ENCODE data around the gene IQCN. TPM values are rescaled to one million over a fixed set of nuclear protein-coding genes. Genes with fewer than 3 reads are reported as not detected.

Gene IQCN
- polyA plus RNA-seq, 3 donors = 6.6 to 12.2 (median 7.2) TPM

DNA sequence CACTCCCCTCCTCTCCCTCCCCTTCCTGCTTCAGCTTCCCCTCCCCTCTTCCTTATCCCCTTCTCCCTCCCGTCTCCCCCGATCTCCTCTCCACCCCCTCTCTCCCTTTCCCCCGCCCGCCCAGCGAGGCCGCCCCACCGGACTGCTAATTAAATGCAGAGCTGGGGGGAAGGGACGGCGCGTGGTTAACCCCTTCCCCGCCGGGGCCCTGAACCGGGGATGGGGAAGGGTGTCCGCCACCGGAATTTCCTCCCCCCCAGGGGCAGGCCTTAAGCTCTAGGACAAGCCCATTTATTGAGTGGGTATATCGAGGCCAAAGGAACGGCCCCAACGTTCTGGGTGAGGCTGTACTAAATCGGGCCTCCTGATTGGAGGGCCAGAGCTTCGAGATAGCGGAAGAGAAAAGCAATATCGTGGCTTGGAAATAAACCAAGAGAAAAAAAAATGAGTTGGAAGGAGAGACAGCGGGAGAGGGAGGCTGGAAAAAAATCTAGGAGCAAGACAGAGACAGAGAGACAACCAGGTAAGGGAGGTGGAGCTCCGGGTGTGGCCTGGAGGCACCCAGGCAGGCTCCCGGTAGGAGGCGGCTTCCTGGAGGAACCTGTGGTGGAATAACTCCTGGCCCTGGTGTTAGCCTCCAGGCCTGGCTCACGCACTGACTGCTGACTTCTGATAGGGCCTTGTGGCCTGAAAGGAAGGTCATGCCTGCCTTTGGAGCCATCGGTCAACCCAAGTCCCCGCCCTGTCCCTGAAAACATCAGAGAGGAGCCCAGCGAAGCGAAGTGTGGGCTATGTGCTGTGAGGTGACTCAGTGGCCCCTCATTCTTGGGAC is 18.8 kb upstream of the IQCN start:
- peak in 5 of 11 donors; percentile 76 to 86 (median 79) for DNase-seq (ENCODE audit: extremely low read depth in 1 of 11, low read depth in 9 of 11, low spot score in 4 of 11)

DNA sequence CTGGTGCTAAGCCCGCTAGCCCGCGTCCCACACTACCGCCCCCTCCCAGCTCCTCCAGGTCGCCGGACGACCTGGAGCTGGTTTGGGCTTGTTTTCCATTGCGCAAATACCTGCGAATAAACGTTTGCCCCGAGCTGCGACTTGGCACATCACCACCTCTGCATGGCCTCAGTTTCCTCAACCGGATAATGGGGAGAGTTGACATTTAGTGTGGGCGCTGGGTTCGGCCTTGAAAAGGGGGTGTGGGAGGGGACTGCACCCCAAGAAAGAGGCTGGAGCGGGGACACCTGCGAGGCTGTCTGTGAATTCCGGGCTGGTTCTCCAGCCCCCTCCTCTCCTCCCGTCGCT is 18.2 kb upstream of the IQCN start:
- DNase-seq (ENCODE audit: extremely low read depth in 1 of 11, low read depth in 9 of 11, low spot score in 4 of 11) = no peak

DNA sequence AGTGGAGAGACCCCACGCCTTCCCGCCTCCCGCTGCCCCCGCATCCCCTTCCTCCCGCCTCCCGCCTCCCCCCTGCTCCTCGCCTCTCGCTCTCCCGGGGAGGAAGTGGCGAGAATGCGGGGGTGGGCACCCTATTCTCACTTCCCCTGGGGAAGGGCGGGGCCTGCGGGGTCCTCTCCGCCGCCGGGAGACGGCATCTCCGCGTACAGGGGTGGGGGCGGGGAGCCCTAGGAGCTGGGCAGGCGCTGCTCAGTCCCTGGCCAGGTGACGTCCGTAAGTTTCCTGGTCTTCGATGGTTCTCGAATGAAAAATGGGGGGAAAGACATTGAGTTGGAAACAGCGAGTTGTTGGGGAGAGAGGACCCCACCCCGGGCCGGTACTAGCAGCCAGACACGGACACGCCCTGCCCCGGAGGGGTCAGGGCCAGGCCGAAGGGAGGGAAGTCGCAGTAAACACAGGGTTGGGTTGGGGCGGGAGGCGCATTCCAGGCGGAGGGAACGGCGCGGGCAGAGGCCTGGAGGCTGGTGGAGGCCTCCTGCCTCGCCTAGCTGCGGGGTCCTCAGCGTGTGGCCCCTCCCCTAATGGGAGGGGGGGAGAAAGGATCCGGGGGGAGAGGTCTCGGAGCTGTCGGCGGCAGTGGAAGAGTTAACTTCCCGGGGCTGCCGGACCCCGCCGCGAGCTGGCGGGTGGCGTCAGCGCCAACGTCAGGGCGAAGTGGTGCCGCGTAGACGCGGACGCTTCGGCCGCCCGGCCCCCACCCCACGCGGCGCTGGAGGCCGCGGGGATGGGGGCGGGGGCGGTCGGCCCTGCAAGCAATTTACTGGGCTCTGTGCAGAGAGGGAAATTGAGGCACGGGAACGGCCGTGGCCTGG is 17.6 kb upstream of the IQCN start:
- peak in 8 of 11 donors; percentile 80 to 88 (median 83) for DNase-seq (ENCODE audit: extremely low read depth in 1 of 11, low read depth in 9 of 11, low spot score in 4 of 11)

DNA sequence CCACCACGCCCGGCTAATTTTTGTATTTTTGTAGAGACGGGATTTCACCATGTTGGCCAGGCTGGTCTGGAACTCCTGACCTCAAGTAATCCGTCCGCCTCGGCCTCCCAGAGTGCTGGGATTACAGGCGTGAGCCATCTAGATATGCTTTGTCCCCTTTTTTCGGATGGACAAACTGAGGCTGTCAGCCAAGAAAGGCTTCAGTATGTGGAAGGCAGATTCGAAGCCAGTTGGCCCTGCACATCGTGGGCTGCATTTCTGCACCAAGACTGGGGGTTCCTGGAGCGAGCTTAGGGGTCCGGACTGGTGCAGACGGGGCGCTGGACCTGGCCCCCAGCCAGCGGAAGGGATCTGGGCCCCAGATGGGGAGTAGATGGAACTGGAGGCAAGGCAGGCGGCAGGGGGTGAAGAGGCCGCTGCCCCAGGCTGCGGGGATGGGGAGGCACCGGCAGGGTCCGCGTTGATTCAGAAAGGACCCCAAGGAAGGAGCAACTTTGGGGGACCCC is 16.8 kb upstream of the IQCN start:
- DNase-seq (ENCODE audit: extremely low read depth in 1 of 11, low read depth in 9 of 11, low spot score in 4 of 11) = no peak

DNA sequence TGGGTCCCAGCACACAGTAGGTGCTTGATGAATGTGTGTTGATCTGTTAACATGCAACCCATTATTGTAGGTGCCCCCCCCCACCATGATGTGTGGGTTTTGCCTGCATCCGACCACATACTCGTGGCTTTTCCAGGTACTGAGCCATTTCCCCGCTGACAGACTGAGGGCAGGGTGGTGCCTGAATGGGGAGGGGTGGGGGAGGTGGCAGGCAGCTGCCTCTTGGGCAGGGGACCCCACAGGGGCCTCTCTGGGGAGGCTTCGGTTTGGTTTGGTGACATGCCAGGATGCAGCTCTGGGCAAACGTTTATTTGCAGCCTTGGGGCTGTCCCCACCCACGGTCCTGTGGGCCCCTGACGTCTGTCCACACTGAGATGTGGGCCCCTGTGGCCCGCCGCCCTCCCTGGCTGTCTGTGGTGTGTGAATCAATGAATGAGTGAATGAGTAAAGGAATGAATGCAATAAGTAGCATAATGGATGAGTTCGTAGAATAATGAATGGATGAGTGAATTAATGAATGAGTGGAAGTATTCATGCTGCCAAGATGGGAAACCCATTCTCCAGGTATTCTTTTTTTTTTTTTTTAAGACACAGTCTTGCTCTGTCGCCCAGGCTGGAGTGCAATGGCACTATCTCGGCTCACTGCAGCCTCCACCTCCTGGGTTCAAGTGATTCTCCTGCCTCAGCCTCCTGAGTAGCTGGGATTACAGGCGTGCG is 16.2 kb upstream of the IQCN start:
- no peak for DNase-seq (ENCODE audit: extremely low read depth in 1 of 11, low read depth in 9 of 11, low spot score in 4 of 11)

DNA sequence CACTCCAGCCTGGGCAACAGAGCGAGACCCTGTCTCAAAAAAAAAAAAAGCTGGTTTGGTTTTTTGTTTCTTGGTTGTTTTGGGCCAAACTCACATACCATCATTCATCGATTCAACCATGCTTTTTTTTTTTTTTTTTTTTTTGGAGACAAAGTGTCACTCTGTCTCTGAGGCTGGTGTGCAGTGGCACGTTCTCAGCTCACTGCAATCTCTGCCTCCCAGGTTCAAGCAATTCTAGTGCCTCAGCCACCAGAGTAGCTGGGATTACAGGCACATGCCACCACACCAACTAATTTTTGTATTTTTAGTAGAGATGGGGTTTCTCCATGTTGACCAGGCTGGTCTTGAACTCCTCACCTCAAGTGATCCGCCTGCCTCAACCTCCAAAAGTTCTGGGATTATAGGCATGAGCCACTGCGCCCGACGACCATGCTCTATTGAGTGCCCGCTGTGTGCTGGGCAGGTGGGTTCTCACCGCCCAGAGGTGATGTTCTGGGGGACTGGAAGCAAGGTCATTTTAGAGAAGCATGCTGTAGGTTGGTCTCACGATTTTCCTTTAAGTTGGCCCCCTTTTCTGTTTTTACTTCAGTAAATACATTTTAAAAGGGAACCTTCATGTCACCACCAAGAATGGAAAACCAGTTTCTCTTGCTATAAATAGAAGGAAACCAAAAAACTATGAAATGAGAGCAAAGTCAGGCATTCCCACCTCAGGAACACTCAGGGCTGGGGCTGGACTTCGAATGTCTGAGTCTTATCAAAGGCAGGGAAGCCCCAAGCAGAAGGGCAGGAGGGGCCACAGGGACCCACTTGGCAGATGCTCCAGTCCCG is 15.4 kb upstream of the IQCN start:
- DNase-seq (ENCODE audit: extremely low read depth in 1 of 11, low read depth in 9 of 11, low spot score in 4 of 11) = no peak

DNA sequence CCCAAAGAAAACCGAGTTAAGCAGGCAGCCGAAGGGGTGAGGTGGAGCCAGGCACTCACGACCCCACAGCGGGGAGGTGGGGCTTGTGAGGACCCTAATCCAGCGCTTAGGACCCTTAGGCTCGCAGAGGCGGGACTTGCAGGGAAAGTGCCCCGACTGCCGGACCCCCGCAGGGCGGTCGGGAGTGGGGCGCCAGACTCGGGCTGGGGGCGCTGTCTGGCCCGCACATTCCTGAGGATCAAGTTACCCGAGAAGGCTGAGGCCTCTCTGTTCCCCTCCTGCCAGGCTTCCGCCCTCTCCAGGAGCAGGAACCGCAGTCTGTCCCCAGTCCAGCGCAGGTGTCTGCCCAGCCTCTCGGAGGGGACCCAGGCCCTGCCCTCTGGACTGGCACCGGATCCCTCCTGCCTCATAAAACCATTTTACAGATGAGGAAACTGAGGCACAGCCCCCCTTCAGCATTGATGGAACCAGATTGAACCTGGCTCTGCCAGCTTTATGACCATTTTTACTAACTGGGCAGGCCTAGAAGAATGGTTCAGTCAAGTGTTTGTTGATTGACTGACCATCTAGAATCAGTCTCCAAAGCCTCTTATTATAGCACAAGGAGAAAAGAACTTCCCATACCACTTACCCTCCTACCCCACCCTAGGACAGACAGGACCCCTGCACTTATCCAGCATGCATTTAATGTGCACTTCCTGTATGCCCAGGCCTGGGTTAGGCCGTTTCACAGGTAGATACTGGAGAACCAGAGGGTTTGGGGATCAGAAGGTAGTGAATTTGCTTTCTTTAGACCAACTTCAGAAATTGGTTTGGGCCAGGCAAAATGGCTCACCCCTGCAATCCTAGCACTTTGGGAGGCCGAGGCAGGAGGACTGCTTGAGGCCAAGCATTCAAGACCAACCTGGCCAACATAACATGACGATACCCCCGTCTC is 13.9 kb upstream of the IQCN start:
- no peak for DNase-seq (ENCODE audit: extremely low read depth in 1 of 11, low read depth in 9 of 11, low spot score in 4 of 11)

DNA sequence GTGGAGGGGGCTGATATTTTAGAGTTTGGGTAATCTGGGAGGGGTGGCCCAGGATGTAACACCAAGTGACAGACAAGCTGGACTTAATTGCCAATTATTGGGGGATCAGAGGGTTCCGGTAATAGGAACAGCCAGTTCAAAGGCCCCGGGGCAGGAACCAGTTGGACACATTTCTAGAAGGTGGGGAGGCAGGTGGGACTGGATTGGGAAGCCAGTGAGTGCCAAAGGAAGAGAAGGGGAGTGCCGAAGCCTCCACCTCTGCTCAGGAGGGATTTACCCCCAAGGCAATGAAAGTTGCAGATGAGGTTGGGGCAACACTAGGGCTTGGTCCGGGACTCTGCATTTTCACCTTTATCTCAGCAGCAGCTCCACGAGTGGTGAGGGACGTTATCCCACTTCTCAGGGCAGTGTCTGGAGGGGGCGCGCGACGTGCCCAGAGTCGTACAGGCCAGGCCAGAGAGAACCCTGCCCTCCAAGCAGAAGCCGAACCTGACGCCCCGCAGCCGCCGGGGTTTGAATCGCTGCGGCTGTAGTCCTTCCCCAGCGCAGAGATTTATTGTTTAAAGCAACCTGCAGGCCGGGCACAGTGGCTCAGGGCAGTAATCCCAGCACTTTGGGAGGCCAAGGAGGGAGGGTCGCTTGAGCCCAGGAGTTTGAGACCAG is 12.9 kb upstream of the IQCN start:
- no peak for DNase-seq (ENCODE audit: extremely low read depth in 1 of 11, low read depth in 9 of 11, low spot score in 4 of 11)

DNA sequence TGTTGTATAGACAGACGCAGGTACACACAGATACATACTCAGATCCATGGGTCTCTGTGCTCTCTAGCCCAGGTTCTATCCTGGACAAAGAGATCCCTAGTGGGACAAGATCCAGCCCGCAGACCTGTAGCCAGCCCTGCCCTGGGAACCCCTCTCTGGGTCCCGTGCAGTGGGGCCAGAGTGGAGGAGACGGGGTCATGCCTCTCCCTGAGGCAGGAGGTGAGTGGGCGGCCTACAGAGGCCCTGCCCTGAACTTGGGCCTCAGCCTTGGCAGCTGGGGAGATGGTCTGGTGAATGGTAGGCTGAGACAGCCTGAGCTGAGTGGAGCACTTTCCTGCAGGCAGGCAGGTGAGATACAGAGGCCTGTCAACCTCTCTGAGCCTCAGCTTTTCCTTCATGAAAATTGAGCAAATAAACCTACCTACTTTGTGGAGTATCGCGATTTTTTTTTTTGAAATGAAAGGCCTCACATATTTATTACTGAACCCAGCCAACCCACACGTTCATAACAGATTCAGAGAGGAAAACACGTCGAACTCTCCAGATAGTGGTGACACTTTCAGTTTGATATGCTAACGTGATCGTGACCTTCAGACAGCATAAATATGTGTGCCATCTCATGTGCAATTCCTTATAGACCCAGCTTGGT is 10.6 kb upstream of the IQCN start:
- DNase-seq (ENCODE audit: extremely low read depth in 1 of 11, low read depth in 9 of 11, low spot score in 4 of 11) = no peak

DNA sequence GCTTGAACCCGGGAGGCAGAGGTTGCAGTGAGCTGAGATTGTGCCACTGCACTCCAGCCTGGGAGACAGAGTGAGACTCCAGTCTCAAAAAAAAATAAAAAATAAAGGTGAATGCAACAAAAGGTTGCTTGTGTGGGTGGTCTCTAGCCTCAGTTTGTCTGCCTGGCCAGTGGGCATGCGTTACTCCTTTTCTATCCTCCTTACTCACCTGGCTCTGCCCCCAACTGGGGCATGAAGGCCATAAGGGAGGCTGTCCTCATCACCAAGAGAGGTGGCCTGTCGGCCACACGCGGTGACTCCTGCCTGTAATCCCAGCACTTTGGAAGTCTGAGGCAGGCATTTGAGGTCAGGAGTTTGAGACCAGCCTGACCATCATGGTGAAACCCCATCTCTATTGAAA is 9.1 kb upstream of the IQCN start:
- DNase-seq (ENCODE audit: extremely low read depth in 1 of 11, low read depth in 9 of 11, low spot score in 4 of 11) = no peak

DNA sequence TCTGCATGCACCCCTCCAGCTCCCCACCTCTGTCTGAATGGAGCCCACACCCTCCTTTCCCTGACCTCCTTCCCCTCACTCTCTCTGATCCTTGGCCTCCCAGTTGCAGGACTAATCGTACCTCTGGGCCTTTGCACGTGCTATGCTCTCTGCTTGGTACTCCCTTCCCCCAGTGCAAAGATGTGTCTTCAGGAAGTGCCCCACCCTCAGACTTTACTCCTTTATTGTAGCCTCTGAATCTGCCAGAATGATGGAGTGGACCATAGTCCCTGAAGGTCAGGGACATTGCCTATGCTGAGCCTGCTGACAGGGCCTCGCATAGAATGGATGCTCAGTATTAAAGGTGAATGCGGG is 8.5 kb upstream of the IQCN start:
- DNase-seq (ENCODE audit: extremely low read depth in 1 of 11, low read depth in 9 of 11, low spot score in 4 of 11) = no peak

DNA sequence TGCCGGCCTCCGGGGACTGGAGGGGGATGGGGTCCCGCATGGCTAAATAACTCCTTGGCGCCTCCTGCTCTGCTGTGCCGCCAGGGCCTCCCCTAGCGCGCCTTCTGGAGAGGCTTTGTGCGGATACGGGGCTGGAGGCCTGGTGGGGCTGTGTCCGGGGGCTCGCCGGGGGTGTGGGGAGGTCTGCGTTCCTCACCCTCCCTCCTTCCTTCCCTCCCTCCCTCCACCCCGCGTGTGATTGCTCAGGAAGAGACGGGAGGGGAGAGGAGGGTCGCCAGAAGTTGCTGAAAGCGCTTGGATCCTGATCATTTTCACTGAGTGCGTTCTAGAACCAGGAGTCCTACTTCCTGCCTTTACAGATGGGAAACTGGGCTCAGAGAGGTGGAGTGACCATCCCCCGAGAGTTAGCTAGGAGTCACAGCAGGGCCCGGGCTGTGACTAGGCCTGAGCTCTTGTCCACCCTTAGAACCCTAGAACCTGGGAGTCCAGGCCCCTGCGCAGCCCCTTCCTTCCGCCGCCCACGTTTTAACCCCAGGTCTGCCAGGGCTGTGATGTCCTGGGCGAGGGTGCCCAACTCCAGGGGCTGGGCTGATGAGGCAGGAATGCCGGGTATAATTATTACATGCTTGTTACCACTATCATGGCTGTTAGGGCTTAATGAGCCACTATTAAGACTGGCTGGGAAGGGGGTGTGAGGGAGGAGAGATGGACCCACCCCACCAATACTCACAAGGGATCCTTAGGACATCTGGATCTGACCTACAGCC is 8.0 kb upstream of the IQCN start:
- DNase-seq (ENCODE audit: extremely low read depth in 1 of 11, low read depth in 9 of 11, low spot score in 4 of 11) = peak in 6 of 11 donors; percentile 73 to 91 (median 87)

DNA sequence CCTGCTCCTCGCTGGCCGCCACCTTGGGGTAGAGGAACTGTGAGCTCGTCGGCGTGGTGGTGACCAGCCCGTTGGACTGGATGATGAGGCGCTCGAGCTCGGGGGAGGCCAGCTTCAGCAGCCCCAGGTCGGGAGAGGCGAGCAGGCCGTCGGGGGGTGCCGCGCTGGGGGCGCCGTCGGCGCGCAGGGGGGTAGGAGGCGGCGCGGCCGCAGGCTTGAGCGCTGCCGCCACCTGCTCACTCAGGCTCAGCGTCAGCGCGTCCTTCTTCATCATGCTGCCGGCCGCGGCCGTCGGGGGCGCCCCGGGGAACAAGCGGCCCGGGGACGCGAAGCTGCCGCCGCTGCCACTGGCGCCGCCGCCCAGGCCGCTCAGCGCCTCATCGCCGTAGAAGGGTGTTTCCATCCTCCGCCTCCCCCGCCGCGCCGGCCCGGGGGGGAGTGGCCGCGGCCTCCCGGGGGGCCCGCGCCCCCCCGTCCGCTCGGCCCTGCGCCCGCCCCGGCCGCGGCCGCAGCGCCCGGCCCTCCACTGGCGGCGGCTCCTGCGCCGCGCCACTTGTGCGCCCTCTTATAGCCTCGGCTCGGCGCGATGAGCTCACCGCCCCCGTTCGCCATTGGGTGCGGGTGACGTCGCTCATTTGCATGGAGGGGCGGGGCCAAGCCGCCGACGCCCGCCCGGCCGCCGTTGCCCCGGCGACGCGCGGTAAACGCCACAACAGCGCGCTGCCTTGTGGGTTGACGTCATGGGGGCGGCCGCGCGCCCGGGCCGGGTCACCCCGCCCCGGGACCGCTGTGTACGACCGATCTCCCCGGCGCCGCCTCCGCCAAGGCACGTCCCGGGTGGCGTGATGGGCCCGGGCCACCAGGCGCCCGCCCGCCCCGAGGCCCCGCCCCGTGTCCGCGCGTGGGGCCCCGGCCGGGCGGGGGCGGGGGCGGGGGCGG is 7.1 kb upstream of the IQCN start, which contains the start of gene JUND:
TSS of gene JUND (minus strand) at position 541 of the 939 bp plus-strand sequence. CDS start at position 403, 138 bp downstream.
- DNase-seq (ENCODE audit: extremely low read depth in 1 of 11, low read depth in 9 of 11, low spot score in 4 of 11) = peak in 10 of 11 donors; percentile 93 to 99 (median 96)

DNA sequence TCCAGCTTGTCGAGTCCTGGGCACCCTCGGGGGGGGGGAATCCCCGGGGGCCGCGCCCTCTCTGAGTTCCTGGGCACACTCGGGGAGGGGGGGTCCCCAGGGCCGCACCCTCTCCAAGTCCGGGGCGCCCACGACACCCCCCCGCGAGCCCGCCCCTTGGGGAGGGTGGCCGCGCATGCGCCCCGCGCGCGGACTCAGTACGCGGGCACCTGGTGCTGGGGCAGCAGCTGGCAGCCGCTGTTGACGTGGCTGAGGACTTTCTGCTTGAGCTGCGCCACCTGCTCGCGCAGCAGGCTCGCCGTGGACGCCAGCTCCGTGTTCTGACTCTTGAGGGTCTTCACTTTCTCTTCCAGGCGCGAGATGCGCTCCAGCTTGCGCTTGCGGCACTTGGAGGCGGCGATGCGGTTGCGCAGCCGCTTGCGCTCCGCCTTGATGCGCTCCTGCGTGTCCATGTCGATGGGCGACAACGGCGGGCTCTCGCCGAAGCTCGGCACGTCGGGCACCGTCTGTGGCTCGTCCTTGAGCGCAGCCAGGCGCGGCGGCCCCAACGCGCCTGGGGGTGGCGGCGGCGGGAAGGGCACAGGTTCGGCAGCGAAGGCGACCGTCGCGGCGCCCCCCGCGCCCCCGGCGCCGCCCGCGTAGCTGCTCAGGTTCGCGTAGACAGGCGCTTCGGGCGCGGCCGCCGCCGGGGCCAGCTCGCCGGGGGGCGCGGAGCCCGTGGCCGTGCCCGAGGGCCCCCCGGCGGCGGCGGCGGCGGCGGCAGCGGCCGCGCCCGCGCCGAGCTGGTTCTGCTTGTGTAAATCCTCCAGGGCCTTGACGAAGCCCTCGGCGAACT is 6.2 kb upstream of the IQCN start:
- DNase-seq (ENCODE audit: extremely low read depth in 1 of 11, low read depth in 9 of 11, low spot score in 4 of 11) = peak in 2 of 11 donors; percentile 57 to 68
